SK-N-MC (cell line): ENCODE results near the gene CAMSAP1.

ENCODE experiments used
- EZH2 ChIP-seq: fragments of 200-600 bp; sonication (generic); IDR thresholded peaks from one replicate; pipeline ENCODE4 v1.6.1; 2017; ENCODE audit warnings: antibody characterized with exemption
- POLR2AphosphoS5 ChIP-seq: IDR thresholded peaks from 2 replicates; pipeline ENCODE4 v1.6.1; 2012; ENCODE audit warnings: mild to moderate bottlenecking, low read depth, low read length, borderline replicate concordance

DNA sequence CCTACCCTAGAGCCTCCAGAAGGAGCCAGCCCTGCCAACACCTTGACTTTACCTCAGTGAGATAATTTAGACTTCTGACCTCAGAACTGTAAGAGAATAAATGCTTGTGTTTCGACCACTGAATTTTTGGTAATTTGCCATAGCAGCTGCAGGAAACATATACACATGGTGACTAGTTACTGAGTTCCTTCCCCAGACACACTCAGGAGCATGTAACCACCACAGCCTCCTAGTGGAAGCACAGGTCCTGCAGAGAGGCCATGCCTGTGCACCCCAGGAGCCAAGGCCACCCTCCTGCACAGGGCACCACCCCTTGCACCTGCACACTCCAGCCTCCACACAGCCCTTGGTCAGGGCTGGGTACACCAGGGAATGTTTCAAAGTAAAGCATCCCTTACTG is 7.6 kb upstream of the CAMSAP1 start:
- no peak for TF ChIP-seq POLR2AphosphoS5
- TF ChIP-seq EZH2, result no peak
